ENCODE measurements around the gene UGGT1. TPM values are rescaled to one million over a fixed set of nuclear protein-coding genes. Genes with fewer than 3 reads are reported as not detected.

The UGGT1 gene
- total RNA-seq, 1 donor from 2014 or later = 69.9 TPM

- H3K4me3 Mint-ChIP-seq = no peak overlapping the region
- intact Hi-C loops (cut with micrococcal nuclease) = no loop called here
- no peak for DNase-seq
- H3K27me3 Mint-ChIP-seq = no peaks in the 10 kb centered on the region
- no peaks in the 10 kb centered on the region for H3K9me3 Mint-ChIP-seq
- no peaks in the 10 kb centered on the region for H3K4me1 Mint-ChIP-seq
- H3K27ac Mint-ChIP-seq = no peak overlapping the region
- H3K36me3 Mint-ChIP-seq (ENCODE audit: low read depth) = peaks cover 53% of the 10 kb centered on the region
These were observed 48.6 kb downstream of the UGGT1 start for GRCh38 chr2:128139624-128140023.

DNA sequence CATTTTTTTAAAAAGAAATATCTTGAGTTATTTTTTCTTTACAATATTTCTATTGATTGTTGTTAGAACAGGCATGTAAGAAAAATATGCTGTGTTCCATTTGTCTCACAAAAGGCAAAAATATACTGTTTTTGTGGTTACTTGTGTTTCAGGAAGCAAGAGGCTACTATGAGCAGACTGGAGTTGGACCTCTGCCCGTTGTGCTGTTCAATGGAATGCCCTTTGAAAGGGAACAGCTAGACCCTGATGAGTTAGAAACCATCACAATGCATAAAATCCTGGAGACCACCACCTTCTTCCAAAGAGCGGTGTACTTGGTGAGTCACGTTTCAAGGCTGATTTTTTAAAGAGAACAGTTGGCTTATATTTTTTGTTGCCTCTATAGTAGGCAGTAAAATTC lies 54.7 kb downstream of the UGGT1 start:
- Mint-ChIP-seq H3K36me3 (ENCODE audit: low read depth) (peaks cover 36% of the 10 kb centered on the region), H3K27ac (no peak overlapping the region)
- intact Hi-C loops (cut with micrococcal nuclease) = no loop called here

GRCh38 chr2:128153786-128154185 lies 62.8 kb downstream of the UGGT1 start:
- H3K27ac Mint-ChIP-seq = no peak overlapping the region
- no peak for DNase-seq
- intact Hi-C loops (cut with micrococcal nuclease) = no loop called here

More for the DNA sequence above, 54.7 kb downstream of the UGGT1 start:
- H3K4me3 Mint-ChIP-seq = no peak overlapping the region
- DNase-seq = no peak
- no peaks in the 10 kb centered on the region for H3K9me3 Mint-ChIP-seq
- H3K4me1 Mint-ChIP-seq = no peaks in the 10 kb centered on the region
- H3K27me3 Mint-ChIP-seq = no peaks in the 10 kb centered on the region

GRCh38 chr2:128154225-128154624 lies 63.2 kb downstream of the UGGT1 start:
- H3K36me3 Mint-ChIP-seq (ENCODE audit: low read depth) = peaks cover 53% of the 10 kb centered on the region
- peaks cover 2% of the 10 kb centered on the region for H3K4me1 Mint-ChIP-seq
- intact Hi-C loops (cut with micrococcal nuclease) = no loop called here

More at GRCh38 chr2:128153786-128154185, 62.8 kb downstream of the UGGT1 start:
- peaks cover 53% of the 10 kb centered on the region for H3K36me3 Mint-ChIP-seq (ENCODE audit: low read depth)
- no peaks in the 10 kb centered on the region for H3K9me3 Mint-ChIP-seq
- H3K27me3 Mint-ChIP-seq = no peaks in the 10 kb centered on the region
- peaks cover 2% of the 10 kb centered on the region for H3K4me1 Mint-ChIP-seq
- H3K4me3 Mint-ChIP-seq = no peak overlapping the region

DNA sequence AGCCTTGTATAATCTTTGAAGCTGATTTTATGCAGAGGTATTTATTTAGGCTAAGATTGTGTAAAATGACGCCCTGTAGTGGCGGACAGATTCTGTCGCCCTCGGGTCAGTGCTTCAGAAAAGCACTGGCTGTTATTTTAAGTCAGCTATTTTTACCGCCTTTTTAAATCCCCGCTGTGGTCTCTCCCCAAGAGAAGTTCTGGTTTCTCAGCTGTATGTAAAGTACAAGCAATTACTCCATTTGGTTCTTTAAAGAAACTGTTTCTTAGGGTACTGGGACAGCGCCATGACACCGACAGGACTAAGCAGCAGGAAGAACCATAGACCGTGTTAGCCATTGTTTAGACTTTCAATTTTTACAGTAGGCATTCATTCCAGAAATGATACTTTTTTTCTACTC lies 65.0 kb downstream of the UGGT1 start:
- H3K36me3 Mint-ChIP-seq (ENCODE audit: low read depth) = peaks cover 60% of the 10 kb centered on the region
- no peak overlapping the region for H3K27ac Mint-ChIP-seq
- H3K27me3 Mint-ChIP-seq = no peaks in the 10 kb centered on the region
- no peak for DNase-seq
- H3K4me3 Mint-ChIP-seq = no peak overlapping the region
- no peaks in the 10 kb centered on the region for H3K9me3 Mint-ChIP-seq
- peaks cover 2% of the 10 kb centered on the region for H3K4me1 Mint-ChIP-seq
- intact Hi-C loops (cut with micrococcal nuclease) = no loop called here

More at GRCh38 chr2:128154225-128154624, 63.2 kb downstream of the UGGT1 start:
- Mint-ChIP-seq H3K9me3 (no peaks in the 10 kb centered on the region), H3K27ac (no peak overlapping the region), H3K4me3 (no peak overlapping the region), H3K27me3 (no peaks in the 10 kb centered on the region)
- no peak for DNase-seq

- DNase-seq = no peak
- no peaks in the 10 kb centered on the region for H3K27me3 Mint-ChIP-seq
- peaks cover 2% of the 10 kb centered on the region for H3K4me1 Mint-ChIP-seq
- H3K9me3 Mint-ChIP-seq = no peaks in the 10 kb centered on the region
- no peak overlapping the region for H3K27ac Mint-ChIP-seq
- H3K36me3 Mint-ChIP-seq (ENCODE audit: low read depth) = peaks cover 57% of the 10 kb centered on the region
- intact Hi-C loops (cut with micrococcal nuclease) = no loop called here
- no peak overlapping the region for H3K4me3 Mint-ChIP-seq
These were observed 65.8 kb downstream of the UGGT1 start for GRCh38 chr2:128156812-128157211.

DNA sequence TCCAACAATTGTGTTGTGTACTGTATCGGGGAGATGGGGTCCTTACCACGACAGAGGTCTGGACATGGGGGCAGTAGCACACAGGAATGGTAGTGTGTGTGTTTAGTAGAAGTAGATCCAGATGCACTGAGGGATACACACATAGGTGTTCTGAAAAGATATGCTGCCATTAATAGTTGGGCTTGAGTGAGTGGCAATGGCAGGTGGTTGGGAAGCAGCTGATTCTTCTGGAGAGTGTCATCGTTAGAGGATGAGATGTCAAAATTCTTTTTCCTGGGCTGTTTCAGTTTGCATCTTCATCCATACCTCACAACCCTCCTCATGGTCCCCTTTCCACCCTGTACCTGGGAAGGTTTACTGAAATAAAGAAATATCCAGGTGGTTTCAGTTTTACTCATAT lies 66.6 kb downstream of the UGGT1 start:
- H3K9me3 Mint-ChIP-seq = no peaks in the 10 kb centered on the region
- DNase-seq = no peak
- H3K4me1 Mint-ChIP-seq = peaks cover 2% of the 10 kb centered on the region
- H3K27me3 Mint-ChIP-seq = no peaks in the 10 kb centered on the region
- H3K36me3 Mint-ChIP-seq (ENCODE audit: low read depth) = peaks cover 54% of the 10 kb centered on the region
- H3K27ac Mint-ChIP-seq = no peak overlapping the region
- intact Hi-C loops (cut with micrococcal nuclease) = no loop called here
- no peak overlapping the region for H3K4me3 Mint-ChIP-seq

- Mint-ChIP-seq H3K27ac (no peak overlapping the region), H3K9me3 (no peaks in the 10 kb centered on the region), H3K4me3 (no peak overlapping the region), H3K27me3 (no peaks in the 10 kb centered on the region), H3K4me1 (peaks cover 2% of the 10 kb centered on the region), H3K36me3 (ENCODE audit: low read depth) (peaks cover 55% of the 10 kb centered on the region)
- intact Hi-C loops (cut with micrococcal nuclease) = no loop called here
- no peak for DNase-seq
These were observed 67.2 kb downstream of the UGGT1 start for GRCh38 chr2:128158176-128158575.

DNA sequence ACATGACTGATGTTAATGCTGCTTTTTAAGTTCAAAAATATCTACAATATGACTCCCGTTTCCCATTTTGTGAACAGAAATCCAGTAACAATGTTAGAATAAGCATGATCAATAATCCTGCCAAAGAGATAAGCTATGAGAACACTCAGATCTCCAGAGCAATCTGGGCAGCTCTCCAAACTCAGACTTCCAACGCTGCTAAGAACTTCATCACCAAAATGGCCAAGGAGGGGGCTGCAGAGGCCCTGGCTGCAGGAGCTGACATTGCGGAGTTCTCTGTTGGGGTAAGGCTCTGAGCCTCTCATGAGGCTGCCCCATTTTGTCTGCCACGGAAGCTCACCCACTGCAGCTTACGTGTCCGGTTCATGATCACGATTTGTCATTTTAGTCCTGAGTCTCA lies 68.4 kb downstream of the UGGT1 start:
- no peak for DNase-seq
- H3K4me3 Mint-ChIP-seq = no peak overlapping the region
- H3K4me1 Mint-ChIP-seq = peaks cover 2% of the 10 kb centered on the region
- H3K27me3 Mint-ChIP-seq = no peaks in the 10 kb centered on the region
- no peaks in the 10 kb centered on the region for H3K9me3 Mint-ChIP-seq
- H3K27ac Mint-ChIP-seq = no peak overlapping the region
- intact Hi-C loops (cut with micrococcal nuclease) = no loop called here
- peaks cover 53% of the 10 kb centered on the region for H3K36me3 Mint-ChIP-seq (ENCODE audit: low read depth)

DNA sequence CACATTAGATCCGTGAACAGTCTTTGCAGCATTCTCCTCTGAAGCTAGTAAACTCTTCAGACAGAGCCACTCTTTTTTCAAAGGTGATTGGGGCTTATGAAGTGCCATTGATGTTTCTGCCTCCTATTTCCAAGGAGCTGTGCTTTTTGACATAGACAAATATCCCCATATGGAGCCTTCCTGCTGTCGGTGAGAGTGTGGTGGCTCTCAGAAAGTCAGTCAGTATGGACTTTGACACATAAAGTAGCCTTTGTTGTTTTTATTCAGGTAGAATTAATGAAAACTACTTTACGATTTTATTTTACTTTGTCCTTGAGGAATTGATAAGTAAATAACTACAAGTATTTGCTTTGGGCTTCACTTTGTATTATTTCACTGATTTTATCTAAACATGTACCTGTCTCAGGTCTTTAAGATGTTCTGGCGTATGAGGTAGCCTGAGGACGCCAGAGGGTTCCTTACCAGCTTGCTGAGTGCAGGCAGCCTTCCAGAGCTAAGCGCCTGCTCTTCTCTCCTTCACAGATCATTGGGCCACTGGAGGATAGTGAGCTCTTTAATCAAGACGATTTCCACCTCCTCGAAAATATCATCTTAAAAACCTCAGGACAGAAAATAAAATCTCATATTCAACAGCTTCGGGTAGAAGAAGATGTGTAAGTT lies 69.7 kb downstream of the UGGT1 start:
- intact Hi-C loops (cut with micrococcal nuclease) = no loop called here
- Mint-ChIP-seq H3K36me3 (ENCODE audit: low read depth) (peaks cover 51% of the 10 kb centered on the region), H3K27me3 (no peaks in the 10 kb centered on the region)

GRCh38 chr2:128162266-128162665 lies 71.3 kb downstream of the UGGT1 start:
- Mint-ChIP-seq H3K27me3 (no peaks in the 10 kb centered on the region), H3K9me3 (no peaks in the 10 kb centered on the region), H3K4me3 (no peak overlapping the region), H3K4me1 (peaks cover 1% of the 10 kb centered on the region), H3K36me3 (ENCODE audit: low read depth) (peaks cover 55% of the 10 kb centered on the region), H3K27ac (no peak overlapping the region)
- DNase-seq = no peak
- intact Hi-C loops (cut with micrococcal nuclease) = no loop called here

More for the DNA sequence above, 69.7 kb downstream of the UGGT1 start:
- Mint-ChIP-seq H3K4me3 (no peak overlapping the region), H3K27ac (no peak overlapping the region), H3K9me3 (no peaks in the 10 kb centered on the region), H3K4me1 (no peaks in the 10 kb centered on the region)
- DNase-seq = no peak

- Mint-ChIP-seq H3K4me1 (peaks cover 14% of the 10 kb centered on the region), H3K27ac (no peak overlapping the region), H3K4me3 (no peak overlapping the region), H3K27me3 (no peaks in the 10 kb centered on the region), H3K9me3 (no peaks in the 10 kb centered on the region), H3K36me3 (ENCODE audit: low read depth) (peaks cover 55% of the 10 kb centered on the region)
- intact Hi-C loops (cut with micrococcal nuclease) = no loop called here
- no peak for DNase-seq
These were observed 73.3 kb downstream of the UGGT1 start for GRCh38 chr2:128164311-128164710.

- H3K27me3 Mint-ChIP-seq = no peaks in the 10 kb centered on the region
- DNase-seq = no peak
- H3K9me3 Mint-ChIP-seq = no peaks in the 10 kb centered on the region
- H3K4me1 Mint-ChIP-seq = peaks cover 16% of the 10 kb centered on the region
- intact Hi-C loops (cut with micrococcal nuclease) = no loop called here
- no peak overlapping the region for H3K27ac Mint-ChIP-seq
- no peak overlapping the region for H3K4me3 Mint-ChIP-seq
- peaks cover 61% of the 10 kb centered on the region for H3K36me3 Mint-ChIP-seq (ENCODE audit: low read depth)
These were observed 75.8 kb downstream of the UGGT1 start for GRCh38 chr2:128166746-128167353.

DNA sequence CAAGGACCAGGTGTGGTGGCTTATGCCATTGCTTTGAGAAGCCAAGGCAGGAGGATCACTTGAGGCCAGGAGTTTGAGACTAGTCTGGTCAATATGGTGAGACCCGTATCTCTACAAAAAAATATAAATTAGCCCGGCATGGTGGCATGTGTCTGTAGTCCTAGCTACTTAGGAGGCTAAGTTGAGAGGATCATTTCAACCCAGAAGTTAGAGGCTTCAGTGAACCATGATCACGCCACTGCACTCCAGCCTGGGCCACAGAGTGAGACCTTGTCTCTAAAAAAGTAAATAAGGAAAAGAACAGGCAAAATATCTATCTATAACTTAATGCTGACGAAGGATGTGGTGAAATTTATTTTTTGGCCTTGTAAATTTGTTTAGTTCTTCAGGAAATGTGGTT lies 78.1 kb downstream of the UGGT1 start:
- H3K4me1 Mint-ChIP-seq = peaks cover 16% of the 10 kb centered on the region
- no peak for DNase-seq
- no peaks in the 10 kb centered on the region for H3K27me3 Mint-ChIP-seq
- intact Hi-C loops (cut with micrococcal nuclease) = no loop called here
- no peak overlapping the region for H3K4me3 Mint-ChIP-seq
- H3K27ac Mint-ChIP-seq = no peak overlapping the region
- H3K9me3 Mint-ChIP-seq = no peaks in the 10 kb centered on the region
- H3K36me3 Mint-ChIP-seq (ENCODE audit: low read depth) = peaks cover 73% of the 10 kb centered on the region

- intact Hi-C loops (cut with micrococcal nuclease) = no loop called here
- Mint-ChIP-seq H3K27ac (no peak overlapping the region), H3K27me3 (no peaks in the 10 kb centered on the region), H3K36me3 (ENCODE audit: low read depth) (peaks cover 75% of the 10 kb centered on the region), H3K4me3 (no peak overlapping the region), H3K9me3 (no peaks in the 10 kb centered on the region), H3K4me1 (peaks cover 16% of the 10 kb centered on the region)
- no peak for DNase-seq
These were observed 78.5 kb downstream of the UGGT1 start for GRCh38 chr2:128169497-128169896.

Data from activated CD4-positive, alpha-beta T cell treated with anti-CD3 and anti-CD28 coated beads, Interleukin-2, amount 10 ng/mL, durations not matched to agents 24 days and 14 days (primary cell).